ENCODE data around the gene TPK1. TPM values are rescaled to one million over a fixed set of nuclear protein-coding genes. Genes with fewer than 3 reads are reported as not detected.
"Not testable (repeated sequence)": the region's sequence is repeated elsewhere in the genome, so short reads cannot be mapped to it uniquely, and the experiment has no call there.

TPK1 gene
- total RNA-seq, 1 donor from 2014 or later, result 13.5 TPM

DNA sequence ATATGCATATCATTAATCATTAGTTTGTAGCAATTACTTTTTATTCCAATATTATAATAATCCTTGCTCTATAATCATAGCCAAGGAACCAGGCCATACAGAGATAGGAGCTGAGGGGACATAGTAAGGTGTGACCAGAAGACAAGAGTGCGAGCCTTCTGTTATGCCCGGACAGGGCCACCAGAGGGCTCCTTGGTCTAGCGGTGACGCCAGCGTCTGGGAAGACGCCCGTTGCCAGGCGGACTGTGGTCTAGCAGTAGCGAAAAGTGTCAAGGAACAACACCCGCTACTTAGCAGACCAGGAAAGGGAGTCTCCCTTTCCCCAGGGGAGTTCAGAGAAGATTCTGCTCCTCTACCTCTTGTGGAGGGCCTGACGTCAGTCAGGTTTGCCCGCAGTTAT, 109.0 kb downstream of the TPK1 start:
- DNase-seq (ENCODE audit: low spot score), result not testable (repeated sequence)

DNA sequence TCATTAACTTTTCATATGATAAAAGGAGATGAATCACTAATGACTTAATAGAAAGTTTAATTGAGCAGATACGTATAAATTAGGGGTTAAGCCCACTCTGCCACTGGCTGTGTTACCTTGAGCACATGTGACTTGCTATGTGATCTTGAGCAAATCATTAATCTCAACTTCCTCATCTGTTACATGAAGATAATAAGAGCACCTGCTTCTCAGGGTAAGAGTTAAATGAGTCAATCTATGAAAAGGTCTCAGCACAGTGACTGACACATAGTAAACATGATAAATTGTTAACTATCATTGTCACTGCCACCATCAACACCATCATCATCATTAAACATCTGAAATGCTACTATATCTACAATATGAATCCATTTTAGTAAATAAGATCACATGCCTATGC, 110.8 kb downstream of the TPK1 start:
- DNase-seq (ENCODE audit: low spot score), result no peak

DNA sequence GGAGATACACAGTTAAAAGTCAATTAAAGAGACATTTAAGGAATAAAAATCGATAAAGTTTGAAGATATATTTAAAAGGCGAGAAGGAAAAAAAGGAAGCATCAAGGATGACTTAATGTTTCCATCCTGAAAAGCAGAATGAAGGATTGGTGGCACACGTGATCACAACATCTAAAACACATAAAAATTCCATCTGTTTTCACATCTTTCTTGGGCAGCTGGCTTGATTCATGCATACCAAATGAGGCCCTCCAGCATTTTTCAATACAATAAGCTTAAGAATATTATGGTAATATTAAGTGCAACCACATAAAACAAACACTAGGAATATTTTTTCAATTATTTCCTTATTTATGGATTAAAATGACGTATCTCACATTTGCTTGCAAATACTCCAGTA, 112.6 kb downstream of the TPK1 start:
- DNase-seq (ENCODE audit: low spot score), result no peak

DNA sequence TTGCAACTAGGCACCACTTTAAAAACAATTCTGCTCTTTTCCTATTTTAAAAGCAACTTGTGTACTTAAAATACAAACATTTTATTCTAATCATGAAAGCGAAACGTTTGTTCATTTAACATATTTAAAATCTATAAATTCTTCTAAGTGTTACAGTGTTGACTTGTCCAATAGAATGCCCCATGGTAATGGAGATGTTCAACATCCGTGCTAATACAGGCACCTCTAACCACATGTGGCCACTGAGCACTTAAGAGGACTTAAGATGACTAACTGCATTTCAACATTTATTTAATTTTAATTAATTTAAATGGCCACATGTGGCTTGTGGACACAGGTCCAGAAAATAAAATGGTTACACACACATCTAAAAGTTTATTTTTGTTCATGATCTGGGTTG, 115.1 kb downstream of the TPK1 start:
- no peak for DNase-seq (ENCODE audit: low spot score)

DNA sequence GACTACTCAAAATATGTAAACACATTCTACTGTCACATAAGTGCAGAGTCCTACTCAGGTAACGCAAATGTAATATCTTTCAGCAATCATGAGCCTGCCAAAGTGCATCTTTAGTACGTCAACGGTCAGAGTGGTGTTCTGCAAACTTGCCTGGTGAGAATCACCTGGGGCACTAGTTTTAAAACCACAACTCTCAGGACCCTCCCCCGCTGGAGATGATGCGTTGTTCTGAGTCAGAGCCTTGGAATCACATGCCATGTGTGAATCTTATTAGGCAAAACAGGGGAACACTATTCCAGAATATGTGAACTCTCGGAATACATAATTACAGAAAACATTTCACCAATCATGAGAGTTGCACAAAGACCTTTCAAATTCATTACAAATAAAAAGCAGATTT, 115.7 kb downstream of the TPK1 start:
- peak; percentile 66 for DNase-seq (ENCODE audit: low spot score)

DNA sequence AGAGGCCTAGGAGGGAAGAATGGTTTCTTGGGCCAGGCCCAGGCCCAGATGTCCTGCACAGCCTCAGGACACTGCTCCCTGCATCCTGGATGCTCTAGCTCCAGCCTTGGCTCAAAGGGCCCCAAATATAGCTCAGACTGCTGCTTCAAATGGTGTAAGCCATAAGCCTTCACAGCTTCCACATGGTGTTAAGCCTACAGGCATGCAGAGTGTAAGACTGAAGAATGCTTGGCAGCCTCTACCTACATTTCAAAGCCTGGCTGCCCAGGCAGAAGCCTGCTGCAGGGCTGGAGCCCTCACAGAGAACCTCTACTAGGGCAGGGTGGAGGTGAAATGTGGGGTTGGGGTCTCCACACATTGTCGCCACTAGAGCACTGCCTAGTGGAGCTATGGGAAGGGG, 118.1 kb downstream of the TPK1 start:
- no peak for DNase-seq (ENCODE audit: low spot score)

DNA sequence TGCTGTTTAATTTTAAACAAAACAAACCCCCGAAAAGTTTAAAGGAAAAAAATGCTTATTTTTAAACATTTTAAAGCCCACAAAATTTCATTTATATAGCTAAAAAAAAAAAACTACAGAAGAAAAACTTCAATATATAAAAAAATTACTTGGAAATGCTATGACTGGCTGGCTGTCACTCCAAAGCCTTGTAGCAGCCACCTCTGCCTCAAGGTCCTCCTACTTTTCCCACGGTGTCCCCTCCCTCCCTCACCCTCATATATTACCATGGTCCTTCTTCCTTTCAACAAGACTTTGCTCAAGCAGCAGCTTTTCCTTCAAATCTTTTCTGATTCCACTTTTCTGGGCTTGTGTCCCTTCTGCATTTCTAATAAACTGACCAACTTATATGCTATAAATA, 122.0 kb downstream of the TPK1 start:
- DNase-seq (ENCODE audit: low spot score), result no peak

DNA sequence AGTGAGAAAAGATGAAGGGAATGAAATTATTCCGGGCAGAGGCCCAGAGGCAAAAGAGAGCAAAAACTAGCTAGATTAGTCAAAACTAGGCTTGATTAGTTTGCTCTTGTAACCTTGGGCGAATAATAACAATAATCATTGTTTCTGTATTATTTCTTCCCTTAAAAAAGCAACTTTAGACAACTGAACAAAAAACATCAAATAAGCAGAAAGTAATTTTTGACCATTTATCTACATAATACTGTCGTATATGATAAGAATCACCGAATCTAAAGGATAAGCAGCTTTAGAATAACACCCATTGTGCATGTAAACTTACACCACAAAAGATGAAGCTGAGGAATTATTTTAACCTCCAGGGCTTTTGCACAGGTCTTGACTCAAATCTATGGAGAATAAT, 125.1 kb downstream of the TPK1 start:
- DNase-seq (ENCODE audit: low spot score), result no peak

DNA sequence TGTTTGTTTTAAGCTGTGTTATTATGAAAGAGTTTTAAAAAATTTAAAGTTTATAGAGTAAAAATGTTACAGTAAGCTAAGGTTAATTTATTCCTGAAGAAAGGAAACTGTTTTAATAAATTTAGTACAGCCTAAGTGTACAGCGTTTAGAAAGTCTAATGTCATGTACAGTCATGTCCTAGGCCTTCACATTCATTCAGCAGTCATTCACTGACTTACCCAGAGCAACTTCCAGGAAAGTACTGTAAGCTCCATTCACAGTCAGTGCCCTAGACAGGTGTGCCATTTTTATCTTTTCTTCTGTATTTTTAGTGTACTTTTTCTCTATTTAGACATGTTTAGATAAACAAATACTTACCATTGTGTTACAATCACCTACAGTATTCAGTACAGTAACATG, 126.8 kb downstream of the TPK1 start:
- DNase-seq (ENCODE audit: low spot score), result no peak

DNA sequence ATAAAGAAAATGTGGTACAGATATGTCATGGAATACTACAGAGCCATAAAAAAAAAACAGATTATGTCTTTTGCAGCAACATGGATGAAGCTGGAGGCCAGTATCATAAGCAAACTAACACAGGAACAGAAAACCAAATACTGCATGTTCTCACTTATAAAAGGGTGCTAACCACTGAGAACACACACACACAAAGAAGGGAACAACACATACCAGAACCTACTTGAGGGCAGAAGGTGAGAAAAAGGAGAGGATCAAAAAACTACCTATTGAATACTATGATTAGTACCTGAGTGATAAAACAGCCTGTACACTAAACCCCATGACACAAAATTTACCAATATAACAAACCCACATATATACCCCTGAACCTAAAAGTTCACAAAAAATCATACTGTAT, 144.6 kb downstream of the TPK1 start:
- DNase-seq (ENCODE audit: low spot score), result no peak

DNA sequence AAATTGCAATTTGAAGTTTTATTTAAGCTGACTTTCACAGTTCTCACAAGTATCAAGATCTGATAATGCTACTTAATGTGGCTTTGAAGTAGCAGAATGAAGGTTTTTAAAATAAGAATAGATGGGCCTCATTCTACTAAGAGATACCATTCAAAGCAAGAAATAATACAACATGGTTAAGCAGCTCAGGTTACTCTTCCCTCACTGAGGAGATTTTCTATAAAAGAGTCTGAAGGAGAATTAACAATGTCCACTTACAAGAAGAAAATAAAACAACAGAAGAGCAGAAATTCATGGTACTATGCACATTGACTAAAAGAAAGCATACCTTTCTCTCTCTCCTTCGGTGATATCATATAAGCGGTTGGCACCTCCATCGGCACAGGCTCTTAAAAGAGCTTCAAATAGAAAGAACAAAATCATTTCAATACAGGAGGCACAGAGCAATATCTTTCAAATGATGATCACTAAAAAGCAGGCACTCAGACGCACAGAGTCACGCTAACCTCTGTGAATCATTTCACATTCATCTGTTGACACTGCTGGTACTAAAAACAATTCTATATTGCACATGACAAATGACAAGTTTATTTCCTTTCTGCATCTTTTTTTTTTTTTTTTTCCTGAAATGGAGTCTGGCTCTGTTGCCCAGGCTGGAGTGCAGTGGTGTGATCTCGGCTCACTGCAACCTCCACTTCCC, 153.1 kb downstream of the TPK1 start:
- no peak for DNase-seq (ENCODE audit: low spot score)

DNA sequence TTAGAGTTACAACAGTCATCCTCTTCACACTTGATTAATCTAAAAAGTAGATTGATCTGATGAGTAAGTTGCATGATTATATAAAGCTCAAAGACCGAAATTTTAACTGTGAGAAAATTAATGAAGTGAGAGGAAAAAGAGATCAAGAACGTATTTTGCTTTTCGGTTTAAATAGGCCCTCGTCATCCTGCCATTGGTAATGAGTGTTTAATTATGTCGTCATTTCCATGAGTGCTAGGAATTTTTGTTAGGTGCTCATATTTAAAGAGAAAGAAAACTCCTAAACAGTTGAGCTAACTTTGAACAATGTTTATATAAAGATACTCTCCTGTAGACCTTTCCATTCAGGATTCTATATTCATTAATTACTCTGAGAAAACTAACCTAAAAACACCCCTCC, 159.4 kb downstream of the TPK1 start:
- DNase-seq (ENCODE audit: low spot score), result no peak

DNA sequence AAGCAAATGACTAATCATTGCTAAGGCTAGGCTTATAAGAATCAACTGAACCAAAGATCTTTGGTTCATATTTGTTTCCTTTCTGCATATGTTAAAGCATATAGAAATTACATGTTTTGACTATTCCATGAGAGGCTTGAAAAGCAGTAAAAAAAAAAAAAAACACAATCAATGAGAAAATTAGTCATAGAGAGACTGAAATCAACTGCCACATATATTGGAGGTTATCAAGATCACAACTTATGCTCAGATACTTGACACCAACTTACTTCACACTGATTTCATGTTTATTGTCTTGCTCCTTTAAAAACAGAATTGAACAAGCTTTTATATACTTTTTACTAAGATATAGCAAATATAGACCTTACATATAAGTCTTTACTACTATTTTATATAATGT, 161.3 kb downstream of the TPK1 start:
- DNase-seq (ENCODE audit: low spot score), result no peak

DNA sequence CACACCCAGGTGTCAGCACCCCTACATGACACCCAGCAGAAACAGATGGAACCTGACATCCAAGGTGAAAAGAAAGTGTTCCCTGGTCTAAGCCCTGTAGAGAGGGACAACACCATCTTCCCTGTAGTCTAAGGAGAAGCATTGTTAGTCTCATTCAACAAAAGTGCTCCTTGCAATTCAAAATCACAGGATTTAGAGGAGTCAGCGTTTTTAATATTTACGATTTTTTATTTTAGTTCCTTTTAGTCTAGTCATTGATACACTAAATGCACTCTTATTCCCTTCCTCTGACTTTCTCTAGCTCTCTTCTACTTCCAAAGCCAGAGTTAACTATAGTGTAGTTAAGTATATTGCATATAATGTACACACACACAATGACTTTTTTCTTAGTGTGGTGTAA, 163.0 kb downstream of the TPK1 start:
- no peak for DNase-seq (ENCODE audit: low spot score)

DNA sequence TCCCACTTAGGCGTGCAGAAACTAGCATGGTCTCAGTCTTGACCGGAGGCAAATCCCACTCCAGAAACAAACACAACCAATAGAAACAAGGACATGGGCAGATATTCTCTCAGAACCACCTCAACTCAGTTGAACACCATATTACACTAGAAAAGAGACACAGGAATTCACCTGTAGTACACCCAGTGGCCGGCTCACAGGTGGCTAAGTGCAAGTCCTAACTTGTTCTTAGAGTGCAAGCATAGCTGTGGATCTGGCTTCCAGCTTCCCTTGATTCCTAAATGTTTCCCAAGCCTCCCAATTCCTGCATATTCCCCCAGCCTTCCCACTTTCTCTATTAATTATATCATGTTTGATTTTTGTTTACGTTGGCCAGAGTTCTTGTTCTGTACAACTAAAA, 164.4 kb downstream of the TPK1 start:
- DNase-seq (ENCODE audit: low spot score), result no peak

DNA sequence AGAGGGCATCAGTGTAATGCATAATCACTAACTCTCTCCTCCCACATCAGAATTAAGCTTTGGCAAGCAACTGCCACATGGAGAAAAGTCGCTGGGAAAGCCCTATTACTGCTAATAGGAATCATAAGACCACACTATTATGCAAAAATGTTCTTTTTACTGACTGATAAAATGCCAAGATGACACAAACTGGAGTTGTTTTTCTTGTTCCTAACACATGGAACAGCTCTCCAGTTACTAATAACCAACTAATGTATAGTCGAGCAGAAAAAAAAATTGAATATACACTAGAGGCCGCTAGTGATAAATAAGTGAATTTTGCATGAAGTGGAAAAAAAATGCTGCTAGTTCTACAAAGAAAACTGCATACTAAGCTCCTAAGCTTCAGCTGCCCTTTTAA, 165.6 kb downstream of the TPK1 start:
- peak; percentile 83 for DNase-seq (ENCODE audit: low spot score)

DNA sequence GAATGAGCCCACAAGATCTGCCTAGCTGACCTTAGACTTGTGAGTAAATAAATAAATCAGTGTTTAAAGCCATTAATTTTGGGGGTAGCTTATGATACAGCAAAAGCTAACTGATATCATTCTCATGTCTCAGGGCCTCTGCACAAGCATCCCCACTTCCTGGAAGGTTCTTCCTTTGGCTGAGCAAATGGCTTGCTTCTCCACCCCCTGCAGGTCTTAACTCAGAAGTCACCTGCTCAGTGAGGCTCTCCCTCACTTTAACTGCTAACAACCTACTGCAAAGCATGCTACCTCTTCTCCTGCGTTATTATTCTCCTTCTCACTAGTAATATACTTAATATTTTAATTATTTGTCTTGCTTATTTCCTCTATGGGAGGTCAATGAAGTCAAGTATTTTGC, 167.3 kb downstream of the TPK1 start:
- no peak for DNase-seq (ENCODE audit: low spot score)

DNA sequence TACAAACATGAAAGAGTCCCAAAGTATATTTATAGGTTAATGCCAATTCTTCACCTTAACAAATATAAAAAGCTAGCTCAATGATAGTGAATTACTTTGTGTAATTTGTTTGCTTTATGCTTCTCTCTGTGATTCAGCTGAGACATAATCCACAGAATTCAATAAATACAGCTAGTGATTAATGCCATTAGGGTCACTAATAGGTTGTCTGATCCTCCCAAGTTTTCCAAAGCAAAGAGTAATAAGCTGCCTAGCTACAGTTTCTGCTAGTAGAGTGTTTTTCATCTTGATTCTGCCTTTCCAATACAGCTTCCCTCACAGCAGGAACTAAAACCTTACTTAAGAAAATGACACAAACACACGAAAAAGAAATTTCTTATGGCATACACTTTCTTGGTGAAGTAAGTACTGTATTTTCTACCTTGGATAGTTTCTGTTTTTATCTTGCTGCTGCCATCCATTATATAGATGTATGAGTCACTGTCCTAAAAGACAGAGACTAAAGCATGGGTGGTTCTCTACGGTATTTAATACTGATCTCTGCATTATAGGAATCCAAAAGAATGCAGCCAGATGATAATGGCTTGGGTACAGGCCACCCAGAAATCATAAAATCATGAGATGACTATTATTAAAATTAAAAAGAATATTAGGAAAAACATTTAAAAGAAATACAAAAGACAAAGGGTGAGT, 170.0 kb downstream of the TPK1 start:
- DNase-seq (ENCODE audit: low spot score), result peak; percentile 64

DNA sequence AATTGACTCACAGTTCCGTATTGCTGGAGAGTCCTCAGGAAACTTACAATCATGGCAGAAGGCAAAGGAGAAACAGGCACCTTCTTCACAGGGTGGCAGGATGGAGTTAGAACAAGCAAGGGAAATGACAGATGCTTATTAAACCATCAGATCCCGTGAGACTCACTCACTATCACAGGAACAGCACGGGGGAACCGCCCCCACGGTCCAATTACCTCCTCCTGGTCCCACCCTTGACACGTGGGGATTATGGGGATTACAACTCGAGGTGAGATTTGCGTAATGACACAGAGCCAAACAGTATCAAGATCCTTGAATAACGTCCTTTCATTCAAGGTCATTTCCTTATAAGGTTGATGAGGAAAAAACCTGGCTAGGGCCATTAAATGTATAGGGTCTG, 176.6 kb downstream of the TPK1 start:
- DNase-seq (ENCODE audit: low spot score), result no peak

DNA sequence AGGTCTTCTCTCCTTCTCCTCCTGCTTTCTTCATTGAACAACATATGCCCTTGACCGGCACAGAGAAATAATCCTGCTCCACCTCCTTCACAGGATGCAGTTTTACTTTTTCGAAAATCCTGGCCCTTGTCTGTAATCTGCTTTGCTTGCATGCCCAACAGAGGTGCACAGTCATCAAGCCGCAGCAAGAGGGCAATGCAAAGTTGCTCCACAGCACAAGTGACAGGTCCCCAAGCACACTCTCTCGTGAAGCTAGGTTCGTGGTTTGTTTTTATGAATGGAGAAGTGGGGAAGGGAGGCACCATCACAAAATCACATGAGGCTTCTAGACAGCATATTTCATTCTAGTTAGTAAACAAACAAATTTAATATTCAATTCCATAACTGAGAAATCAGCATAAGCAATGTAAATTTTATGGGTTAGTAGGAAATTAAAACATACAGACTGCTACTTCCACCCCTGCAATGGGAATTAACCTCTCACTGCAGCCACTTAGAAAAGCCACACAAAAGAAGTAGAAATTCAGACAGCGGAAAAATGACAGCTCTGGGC, 178.8 kb downstream of the TPK1 start:
- DNase-seq (ENCODE audit: low spot score), result no peak

DNA sequence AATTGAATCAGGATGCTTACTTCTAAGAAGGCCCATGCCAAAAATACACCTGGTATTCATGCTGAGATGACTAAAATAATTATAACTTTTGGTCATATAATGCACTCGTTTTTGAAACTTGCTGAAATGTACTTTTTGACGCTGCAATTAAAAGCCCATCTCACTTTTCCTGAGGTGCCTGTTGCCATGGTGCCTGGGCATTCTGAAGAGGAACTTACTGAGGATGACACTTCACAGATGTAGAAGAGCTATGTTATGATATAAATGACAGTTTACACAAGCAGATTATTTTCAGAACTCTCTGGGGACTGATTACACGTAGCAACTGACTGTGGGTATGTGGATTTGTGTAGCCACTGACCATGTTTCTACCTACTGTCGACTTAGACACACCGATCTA, 182.4 kb downstream of the TPK1 start:
- DNase-seq (ENCODE audit: low spot score), result no peak

DNA sequence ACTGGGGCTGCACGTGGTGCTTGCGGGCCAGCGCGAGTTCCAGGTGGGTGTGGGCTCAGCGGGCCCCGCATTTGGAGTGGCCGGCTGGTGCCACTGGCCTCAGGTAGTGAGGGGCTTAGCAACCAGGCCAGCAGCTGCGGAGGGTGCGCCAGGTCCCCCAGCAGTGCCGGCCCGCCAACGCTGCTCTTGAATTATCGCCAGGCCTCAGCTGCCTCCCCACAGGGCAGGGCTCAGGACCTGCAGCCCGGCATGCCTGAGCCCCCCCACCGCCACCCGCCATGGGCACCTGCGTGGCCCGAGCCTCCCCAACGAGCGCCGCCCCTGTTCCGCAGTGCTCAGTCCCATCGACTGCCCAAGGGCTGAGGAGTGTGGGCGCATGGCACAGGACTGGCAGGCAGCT, 185.4 kb downstream of the TPK1 start:
- no peak for DNase-seq (ENCODE audit: low spot score)

DNA sequence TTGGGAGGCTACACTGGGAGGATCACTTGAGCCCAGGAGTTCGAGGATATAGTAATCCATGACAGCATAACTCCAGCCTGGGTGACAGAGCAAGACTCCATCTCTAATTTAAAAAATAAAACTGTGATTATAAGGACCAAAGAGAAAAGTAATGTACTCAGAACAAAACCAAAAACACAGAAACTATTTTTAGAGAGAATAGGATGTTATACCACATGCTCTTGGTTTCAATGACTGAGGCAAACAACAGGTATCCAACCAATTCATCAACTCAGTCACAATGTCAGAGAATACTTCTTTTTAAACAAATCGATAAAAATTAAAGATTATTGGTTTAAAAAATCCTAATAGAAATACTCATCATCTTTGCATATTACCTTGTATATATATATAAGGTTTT, 186.7 kb downstream of the TPK1 start:
- DNase-seq (ENCODE audit: low spot score), result no peak
